Measurements from ENCODE around the gene SIX6.
"Not testable (repeated sequence)": the region's sequence is repeated elsewhere in the genome, so short reads cannot be mapped to it uniquely, and the experiment has no call there.

The SIX6 gene

GRCh38 chr14:60508707-60509437 lies at the start of gene SIX6:
TSS of gene SIX6 (plus strand) at chr14:60509146. CDS start at chr14:60509399, 253 bp downstream.
- no peak for DNase-seq

- DNase-seq = not testable (repeated sequence)
These were observed 28.7 kb upstream of the SIX6 start for GRCh38 chr14:60480248-60480647.

GRCh38 chr14:60482743-60483142 lies 26.2 kb upstream of the SIX6 start:
- DNase-seq = no peak

- DNase-seq = no peak
These were observed 23.8 kb upstream of the SIX6 start for GRCh38 chr14:60485057-60485597.

- DNase-seq = no peak
These were observed 23.2 kb upstream of the SIX6 start, which contains the start of gene C14orf39 for GRCh38 chr14:60485598-60486251. TSS of gene C14orf39 (minus strand) at chr14:60486063. CDS start at chr14:60485078, 985 bp downstream.

- DNase-seq = no peak
These were observed 21.7 kb upstream of the SIX6 start for GRCh38 chr14:60487211-60487610.

- DNase-seq = no peak
These were observed 20.8 kb upstream of the SIX6 start for GRCh38 chr14:60488175-60488574.

GRCh38 chr14:60490270-60490669 lies 18.7 kb upstream of the SIX6 start:
- no peak for DNase-seq

- no peak for DNase-seq
These were observed 13.0 kb upstream of the SIX6 start for GRCh38 chr14:60495946-60496345.

- no peak for DNase-seq
These were observed 6.4 kb upstream of the SIX6 start for GRCh38 chr14:60502541-60502940.

GRCh38 chr14:60505448-60505847 lies 3.5 kb upstream of the SIX6 start:
- no peak for DNase-seq

GRCh38 chr14:60506010-60506409 lies 2.9 kb upstream of the SIX6 start:
- no peak for DNase-seq

GRCh38 chr14:60506462-60506984 lies 2.4 kb upstream of the SIX6 start:
- no peak for DNase-seq

- DNase-seq = no peak
These were observed 1.7 kb upstream of the SIX6 start for GRCh38 chr14:60506985-60507829.

GRCh38 chr14:60508363-60508706 lies 611 bp upstream of the SIX6 start:
- no peak for DNase-seq

GRCh38 chr14:60509438-60510253 lies 700 bp downstream of the SIX6 start:
- DNase-seq = no peak

- DNase-seq = no peak
These were observed 1.5 kb downstream of the SIX6 start for GRCh38 chr14:60510254-60510950.

- DNase-seq = no peak
These were observed 2.1 kb downstream of the SIX6 start for GRCh38 chr14:60510951-60511599.

- DNase-seq = no peak
These were observed 3.2 kb downstream of the SIX6 start for GRCh38 chr14:60512126-60512525.

GRCh38 chr14:60512973-60513571 lies 4.1 kb downstream of the SIX6 start:
- no peak for DNase-seq

GRCh38 chr14:60514378-60514740 lies 5.4 kb downstream of the SIX6 start:
- peak; percentile 70 for DNase-seq

Data from DMS79 (cell line).